HEK293T (cell line): ENCODE data around the gene CASQ2.

Source experiments
- BHLHE40 ChIP-seq: fragments of 450-650 bp; IDR thresholded peaks from 2 replicates; pipeline ENCODE4 v1.6.1; 2016; ENCODE audit warnings: mild to moderate bottlenecking, moderate library complexity, borderline replicate concordance
- ELF4 ChIP-seq: fragments of 450-650 bp; IDR thresholded peaks from 2 replicates; pipeline ENCODE4 v1.6.1; 2017; ENCODE audit warnings: antibody characterized with exemption
- FOXK2 ChIP-seq: fragments of 450-650 bp; IDR thresholded peaks from 2 replicates; pipeline ENCODE4 v1.6.1; 2016; ENCODE audit warnings: mild to moderate bottlenecking
- FOXM1 ChIP-seq: fragments of 450-650 bp; IDR thresholded peaks from 2 replicates; pipeline ENCODE4 v1.6.1; 2017; ENCODE audit warnings: mild to moderate bottlenecking, borderline replicate concordance
- HDGF ChIP-seq: fragments of 450-650 bp; IDR thresholded peaks from 2 replicates; pipeline ENCODE4 v1.6.1; 2017; ENCODE audit warnings: antibody characterized with exemption, borderline replicate concordance
- L3MBTL2 ChIP-seq: fragments of 450-650 bp; conservative IDR thresholded peaks from 2 replicates; pipeline ENCODE4 v1.6.1; 2016; ENCODE audit warnings: mild to moderate bottlenecking
- NFRKB ChIP-seq: fragments of 450-650 bp; IDR thresholded peaks from 2 replicates; pipeline ENCODE4 v1.6.1; 2016; ENCODE audit warnings: mild to moderate bottlenecking, moderate library complexity
- SUZ12 ChIP-seq: fragments of 450-650 bp; IDR thresholded peaks from 2 replicates; pipeline ENCODE4 v1.6.1; 2016; ENCODE audit warnings: mild to moderate bottlenecking
- TARDBP ChIP-seq: fragments of 450-650 bp; IDR thresholded peaks from 2 replicates; pipeline ENCODE4 v1.6.1; 2016
- ZNF384 ChIP-seq: fragments of 450-650 bp; IDR thresholded peaks from 2 replicates; pipeline ENCODE4 v1.6.1; 2016
- TF ChIP-seq, protein P1 (sequence below): fragments of 450-650 bp; IDR thresholded peaks from 2 replicates; pipeline ENCODE4 v1.6.1; 2016

- no peak for TF ChIP-seq BHLHE40
- TF ChIP-seq L3MBTL2: no peak
- TF ChIP-seq, protein P1, sequence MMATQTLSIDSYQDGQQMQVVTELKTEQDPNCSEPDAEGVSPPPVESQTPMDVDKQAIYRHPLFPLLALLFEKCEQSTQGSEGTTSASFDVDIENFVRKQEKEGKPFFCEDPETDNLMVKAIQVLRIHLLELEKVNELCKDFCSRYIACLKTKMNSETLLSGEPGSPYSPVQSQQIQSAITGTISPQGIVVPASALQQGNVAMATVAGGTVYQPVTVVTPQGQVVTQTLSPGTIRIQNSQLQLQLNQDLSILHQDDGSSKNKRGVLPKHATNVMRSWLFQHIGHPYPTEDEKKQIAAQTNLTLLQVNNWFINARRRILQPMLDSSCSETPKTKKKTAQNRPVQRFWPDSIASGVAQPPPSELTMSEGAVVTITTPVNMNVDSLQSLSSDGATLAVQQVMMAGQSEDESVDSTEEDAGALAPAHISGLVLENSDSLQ: no peak
- TF ChIP-seq SUZ12: no peak
- no peak for TF ChIP-seq HDGF
- TF ChIP-seq FOXM1: no peak
- no peak for TF ChIP-seq ELF4
- TF ChIP-seq ZNF384: no peak
- TF ChIP-seq NFRKB: no peak
- TF ChIP-seq TARDBP: no peak
- no peak for TF ChIP-seq FOXK2
Measured at GRCh38 chr1:115796036-115796435, 27.5 kb upstream of the CASQ2 start.
